ENCODE measurements around the gene SLC2A13.
"Not testable (repeated sequence)": the region's sequence is repeated elsewhere in the genome, so short reads cannot be mapped to it uniquely, and the experiment has no call there.

Gene SLC2A13

DNA sequence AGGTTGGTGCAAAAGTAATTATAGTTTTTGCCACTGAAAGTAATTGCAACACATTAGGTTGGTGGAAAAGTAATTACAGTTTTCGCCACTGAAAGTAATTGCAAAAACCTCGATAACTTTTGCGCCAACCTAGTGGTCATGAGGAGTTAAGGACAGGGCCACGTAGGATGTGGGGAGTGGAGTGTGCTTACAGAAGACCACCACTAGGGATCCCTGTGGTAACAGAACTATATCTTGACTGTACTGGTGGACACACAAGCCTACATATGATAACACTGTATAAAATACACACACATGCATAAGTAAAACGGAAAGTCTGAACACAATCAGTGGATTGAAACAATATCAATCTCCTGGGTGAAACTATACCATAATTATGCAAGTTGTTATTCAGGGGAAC, 298.8 kb downstream of the SLC2A13 start:
- peak; percentile 48 for DNase-seq (ENCODE audit: low spot score)

GRCh38 chr12:39805651-39806050, 300.2 kb downstream of the SLC2A13 start:
- no peak for DNase-seq (ENCODE audit: low spot score)

GRCh38 chr12:39804898-39805297, 301.0 kb downstream of the SLC2A13 start:
- no peak for DNase-seq (ENCODE audit: low spot score)

DNA sequence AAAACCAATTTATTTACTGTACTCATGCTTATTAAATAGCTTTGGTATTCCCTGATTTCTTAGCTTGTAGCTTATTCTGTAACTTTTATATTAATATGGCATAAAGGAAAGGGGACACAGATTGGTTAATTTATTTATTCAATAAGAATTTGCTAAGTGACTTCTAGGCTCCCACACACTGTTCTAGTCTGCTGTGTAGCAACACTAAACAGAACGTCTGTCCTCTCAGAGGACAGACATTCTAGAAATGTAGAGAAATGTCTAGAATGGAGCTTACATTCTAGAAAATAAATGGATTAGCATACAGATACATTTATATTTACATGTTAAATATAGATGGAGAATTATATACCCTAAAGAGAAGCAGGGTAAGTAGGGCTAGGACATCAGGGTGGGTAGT, 301.4 kb downstream of the SLC2A13 start:
- no peak for DNase-seq (ENCODE audit: low spot score)

GRCh38 chr12:39803151-39803550, 302.7 kb downstream of the SLC2A13 start:
- no peak for DNase-seq (ENCODE audit: low spot score)

DNA sequence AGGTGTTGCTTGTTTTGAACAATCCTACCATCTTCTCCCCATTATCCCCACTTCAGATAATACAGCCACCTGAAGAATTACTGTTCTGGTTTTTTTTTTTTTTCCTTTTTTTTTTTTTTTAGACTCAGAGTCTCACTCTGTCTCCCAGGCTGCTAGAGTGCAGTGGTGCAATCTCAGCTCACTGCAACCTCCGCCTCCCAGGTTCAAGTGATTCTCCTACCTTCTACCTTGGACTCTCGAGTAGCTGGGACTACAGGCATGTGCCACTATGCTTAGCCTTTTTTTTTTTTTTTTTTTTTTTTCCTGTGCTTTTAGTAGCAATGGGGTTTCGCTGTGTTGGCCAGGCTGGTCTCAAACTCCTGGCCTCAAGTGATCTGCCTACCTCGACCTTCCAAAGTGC, 306.9 kb downstream of the SLC2A13 start:
- DNase-seq (ENCODE audit: low spot score) = no peak

DNA sequence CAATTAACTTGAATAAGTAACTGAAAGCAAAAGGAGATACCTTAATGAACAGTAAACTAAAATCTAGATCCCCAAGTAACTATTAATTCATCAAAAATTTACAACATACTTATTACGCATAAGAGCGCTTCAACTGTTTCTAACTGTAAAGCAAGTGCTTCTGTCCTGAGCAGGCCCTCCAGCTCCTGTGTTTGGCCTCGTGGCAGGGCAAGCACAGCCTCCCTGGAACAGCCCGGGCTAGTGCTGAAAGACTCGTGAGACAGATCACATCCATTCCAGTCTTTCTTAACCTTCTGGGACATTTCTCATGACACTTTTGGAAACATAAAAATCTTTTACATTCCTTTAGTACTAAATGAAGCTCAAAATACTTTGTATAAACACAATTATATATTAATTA, 307.5 kb downstream of the SLC2A13 start:
- no peak for DNase-seq (ENCODE audit: low spot score)

- no peak for DNase-seq (ENCODE audit: low spot score)
Measured at GRCh38 chr12:39795481-39795880, 310.4 kb downstream of the SLC2A13 start.

DNA sequence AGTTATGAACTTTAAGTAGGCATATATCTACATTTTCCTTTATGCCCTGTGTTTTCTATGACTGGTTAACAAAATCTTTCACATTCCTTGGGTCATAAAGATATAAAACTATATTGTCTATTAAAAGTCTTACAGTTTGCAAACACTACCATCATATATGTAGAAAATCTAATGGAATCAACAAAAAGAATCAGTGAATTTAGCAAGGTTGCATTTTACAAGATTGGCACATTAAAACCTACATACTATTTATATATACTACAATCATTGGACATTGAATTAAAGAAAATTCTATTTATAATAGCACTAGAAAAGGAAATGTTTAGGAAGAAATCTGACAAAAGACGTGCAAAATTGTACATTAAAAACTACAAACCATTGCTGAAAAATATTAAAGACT, 312.9 kb downstream of the SLC2A13 start:
- DNase-seq (ENCODE audit: low spot score) = no peak

GRCh38 chr12:39788239-39788638, 317.6 kb downstream of the SLC2A13 start:
- DNase-seq (ENCODE audit: low spot score) = no peak

DNA sequence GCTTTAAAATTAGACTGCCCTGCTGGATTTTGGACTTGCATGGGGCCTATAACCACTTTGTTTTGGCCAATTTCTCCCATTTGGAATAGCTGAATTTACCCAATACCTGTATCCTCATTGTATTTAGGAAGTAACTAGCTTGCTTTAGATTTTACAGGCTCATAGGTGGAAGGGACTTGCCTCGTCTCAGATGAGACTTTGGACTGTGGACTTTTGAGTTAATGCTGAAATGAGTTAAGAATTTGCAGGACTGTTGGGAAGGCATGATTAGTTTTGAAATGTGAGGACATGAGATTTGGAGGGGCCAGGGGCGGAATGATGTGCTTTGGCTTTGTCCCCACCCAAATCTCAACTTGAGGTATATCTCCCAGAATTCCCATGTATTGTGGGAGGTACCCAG, 320.1 kb downstream of the SLC2A13 start:
- DNase-seq (ENCODE audit: low spot score) = not testable (repeated sequence)

GRCh38 chr12:39782026-39782545, 323.8 kb downstream of the SLC2A13 start:
- DNase-seq (ENCODE audit: low spot score) = no peak

- DNase-seq (ENCODE audit: low spot score) = no peak
Measured at GRCh38 chr12:39780913-39781446, 324.9 kb downstream of the SLC2A13 start.

GRCh38 chr12:39780411-39780912, 325.4 kb downstream of the SLC2A13 start:
- DNase-seq (ENCODE audit: low spot score) = no peak

DNA sequence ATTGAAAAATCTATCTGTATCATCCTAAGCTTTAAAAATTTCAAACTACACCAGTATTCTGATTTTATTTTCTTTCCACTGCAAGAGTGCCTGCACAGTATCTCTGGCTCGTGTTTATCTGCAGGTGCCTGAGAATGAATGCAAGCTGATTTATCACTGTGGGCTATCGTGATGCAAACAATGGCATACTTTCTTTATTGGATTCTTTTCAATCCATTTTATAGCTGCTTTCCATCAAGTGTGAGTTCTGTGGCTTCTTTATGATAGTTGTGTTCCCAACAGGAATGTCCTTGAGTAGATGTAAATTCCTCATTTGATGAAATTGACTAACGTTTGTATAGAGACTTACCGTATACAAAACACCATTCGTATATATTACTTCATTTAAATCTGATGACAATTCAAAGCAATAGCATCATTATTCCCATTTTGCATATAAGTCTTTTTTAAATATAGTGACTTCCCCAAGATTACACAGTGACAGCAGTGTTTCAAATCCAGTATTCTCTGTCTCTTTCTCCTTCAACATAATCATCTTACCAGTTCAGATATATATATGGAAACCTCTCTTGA, 326.0 kb downstream of the SLC2A13 start:
- no peak for DNase-seq (ENCODE audit: low spot score)

DNA sequence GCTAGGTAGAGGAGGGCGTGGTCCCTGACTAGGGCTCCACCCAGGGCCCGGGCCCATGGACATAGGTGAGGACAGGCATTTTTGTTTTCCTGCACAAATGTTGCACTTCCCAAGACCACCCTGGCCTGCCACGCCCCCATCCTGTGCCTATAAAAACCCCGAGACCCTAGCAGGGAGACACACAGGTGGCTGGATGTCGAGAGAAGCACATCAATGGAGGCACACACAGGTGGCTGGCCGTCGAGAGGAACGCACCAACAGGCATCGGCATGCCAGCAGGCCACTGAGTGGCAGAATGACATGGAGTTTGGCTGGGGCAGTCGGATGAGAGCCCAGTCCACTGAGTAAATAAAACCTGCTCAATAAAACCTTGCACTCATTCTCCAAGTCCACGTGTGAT, 328.4 kb downstream of the SLC2A13 start:
- no peak for DNase-seq (ENCODE audit: low spot score)

DNA sequence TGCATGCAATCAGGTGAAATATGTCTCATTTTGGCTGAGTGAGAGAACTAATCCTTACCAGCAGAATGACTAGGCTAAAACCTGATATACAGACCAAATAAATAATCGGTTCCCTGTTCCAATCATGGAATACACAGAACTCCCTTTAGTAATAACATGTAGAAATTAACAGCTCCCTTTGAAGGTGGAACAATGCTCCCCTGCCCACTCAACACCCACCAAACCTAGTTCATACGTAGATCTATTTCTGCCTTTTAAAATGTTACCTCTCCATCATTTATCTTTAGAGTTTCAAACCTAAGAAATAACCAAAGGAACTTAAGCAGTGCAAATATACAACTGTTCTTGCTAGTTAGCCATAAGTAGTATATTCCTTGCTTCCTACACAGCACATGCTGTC, 332.6 kb downstream of the SLC2A13 start:
- no peak for DNase-seq (ENCODE audit: low spot score)

GRCh38 chr12:39772821-39773259, 333.0 kb downstream of the SLC2A13 start:
- no peak for DNase-seq (ENCODE audit: low spot score)

DNA sequence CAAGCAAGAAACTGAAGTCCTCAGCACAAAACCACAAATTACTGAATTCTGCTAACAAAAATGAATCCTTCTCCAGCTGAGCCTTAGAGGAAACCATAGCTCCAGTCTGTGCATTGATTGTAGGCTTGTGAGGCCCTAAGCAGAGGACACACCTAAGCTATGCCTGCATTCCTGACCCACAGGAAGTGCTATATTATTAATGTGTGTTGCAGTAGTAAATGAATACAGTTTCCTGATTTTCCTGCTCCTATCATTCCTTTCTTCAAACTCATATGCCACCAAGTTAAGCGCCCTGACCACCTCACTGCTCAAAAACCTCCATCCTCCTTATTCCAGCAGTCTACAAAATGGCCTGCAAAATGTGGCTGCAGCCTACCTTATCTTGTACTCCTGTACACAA, 334.4 kb downstream of the SLC2A13 start:
- no peak for DNase-seq (ENCODE audit: low spot score)

DNA sequence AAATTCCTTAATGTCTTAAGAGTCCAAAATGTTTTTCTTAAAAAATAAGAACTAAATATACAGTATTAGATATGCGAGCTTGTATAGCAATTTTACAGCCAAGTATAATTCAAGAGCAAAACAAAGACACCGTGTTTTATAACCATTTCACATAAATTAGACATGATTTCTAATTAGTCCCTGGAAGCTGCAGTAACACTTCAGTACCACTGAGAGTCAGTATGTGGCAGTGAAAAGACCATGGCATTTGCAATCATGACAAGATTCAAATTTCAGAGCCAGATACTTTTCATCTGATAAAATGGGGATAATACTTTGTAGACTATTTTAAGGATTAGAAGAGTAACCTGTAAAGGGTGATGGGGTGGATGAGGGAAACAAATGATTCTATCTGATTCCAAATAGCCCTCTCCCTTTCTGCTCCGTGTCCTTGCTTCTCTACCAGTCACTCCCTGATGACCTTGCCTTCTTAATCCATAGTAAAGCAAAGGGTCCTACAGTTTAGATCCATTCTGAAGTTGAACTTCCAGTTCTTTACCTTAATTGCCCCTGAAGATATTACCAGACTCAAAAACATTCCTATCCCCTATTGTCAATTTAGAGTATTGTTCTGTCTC, 340.8 kb downstream of the SLC2A13 start:
- DNase-seq (ENCODE audit: low spot score) = peak; percentile 50

GRCh38 chr12:39763890-39764169, 342.1 kb downstream of the SLC2A13 start:
- no peak for DNase-seq (ENCODE audit: low spot score)

DNA sequence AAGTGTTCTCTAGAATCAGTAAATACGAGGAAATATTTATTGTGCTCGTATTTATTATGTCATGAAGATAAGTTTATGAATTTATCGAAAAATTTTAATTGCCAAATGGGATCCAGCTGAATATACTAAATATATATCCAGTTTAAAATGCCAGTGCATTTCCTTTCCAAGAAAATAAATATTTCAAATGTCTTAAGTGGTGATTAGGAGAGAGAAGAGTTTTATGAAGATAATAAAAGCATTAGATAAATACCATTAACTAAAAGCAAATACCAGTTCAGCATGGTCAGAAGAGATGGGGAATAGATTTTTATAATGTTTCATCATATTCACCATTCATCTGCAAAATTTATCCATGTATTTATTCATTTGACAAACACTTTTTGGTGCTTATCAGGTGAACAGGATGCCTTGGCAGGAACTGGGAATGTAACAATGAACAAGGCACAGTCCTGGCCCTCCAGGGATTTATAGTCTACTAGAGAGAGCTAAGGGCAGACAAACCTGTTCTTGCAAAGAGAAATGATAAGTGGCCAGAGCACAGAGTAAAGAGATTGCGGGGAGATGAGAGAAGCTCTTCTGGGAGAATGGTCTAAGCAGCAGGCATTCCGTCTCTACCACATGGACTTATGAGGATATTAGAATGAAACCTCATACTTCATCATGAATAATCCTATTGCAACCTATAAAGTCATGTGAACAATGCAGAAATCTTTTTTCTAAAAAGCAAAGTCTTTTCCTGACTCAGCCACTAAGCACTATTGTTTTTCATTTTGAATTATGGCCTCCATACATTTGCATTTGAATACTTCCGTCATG, 342.6 kb downstream of the SLC2A13 start:
- no peak for DNase-seq (ENCODE audit: low spot score)

GRCh38 chr12:39755478-39755877, 350.4 kb downstream of the SLC2A13 start:
- DNase-seq (ENCODE audit: low spot score) = no peak

Data from iPS-NIHi11 (cell line).